Stimulated activated CD8-positive, alpha-beta memory T cell treated with anti-CD3 and anti-CD28 coated beads, Interleukin-15, amount 100 ng/mL, for 4 hours (primary cell): ENCODE results near the gene PLAC8L1.

Experiments
- DNase-seq, 2 donors: peaks; one replicate each; pipeline ENCODE4 v3.0.0-alpha.2; 2020; ENCODE audit warnings: low read depth in 2 of 2

Gene PLAC8L1

GRCh38 chr5:146079695-146080373 lies 25.5 kb downstream of the PLAC8L1 start:
- DNase-seq, result no peak

- no peak for DNase-seq
Measured at GRCh38 chr5:146078566-146078965, 26.8 kb downstream of the PLAC8L1 start.

GRCh38 chr5:146076455-146076854 lies 28.9 kb downstream of the PLAC8L1 start:
- DNase-seq, result no peak

GRCh38 chr5:146076028-146076427 lies 29.3 kb downstream of the PLAC8L1 start:
- DNase-seq, result no peak

GRCh38 chr5:146073239-146073900 lies 32.0 kb downstream of the PLAC8L1 start:
- DNase-seq, result no peak

GRCh38 chr5:146072595-146072994 lies 32.8 kb downstream of the PLAC8L1 start:
- DNase-seq, result no peak

- DNase-seq, result no peak
Measured at GRCh38 chr5:146071171-146071570, 34.2 kb downstream of the PLAC8L1 start.

- DNase-seq, result no peak
Measured at GRCh38 chr5:146070746-146071145, 34.6 kb downstream of the PLAC8L1 start.

GRCh38 chr5:146069780-146070099 lies 35.6 kb downstream of the PLAC8L1 start:
- DNase-seq, result no peak

GRCh38 chr5:146068977-146069779 lies 36.2 kb downstream of the PLAC8L1 start:
- no peak for DNase-seq

- DNase-seq, result no peak
Measured at GRCh38 chr5:146068206-146068605, 37.2 kb downstream of the PLAC8L1 start.

GRCh38 chr5:146066968-146067367 lies 38.4 kb downstream of the PLAC8L1 start:
- no peak for DNase-seq

- DNase-seq, result no peak
Measured at GRCh38 chr5:146060221-146060585, 45.2 kb downstream of the PLAC8L1 start.

- no peak for DNase-seq
Measured at GRCh38 chr5:146059460-146060220, 45.7 kb downstream of the PLAC8L1 start.

GRCh38 chr5:146055432-146055831 lies 49.9 kb downstream of the PLAC8L1 start:
- no peak for DNase-seq

GRCh38 chr5:146052780-146053179 lies 52.6 kb downstream of the PLAC8L1 start:
- DNase-seq, result no peak

- no peak for DNase-seq
Measured at GRCh38 chr5:146051678-146052077, 53.7 kb downstream of the PLAC8L1 start.

- DNase-seq, result no peak
Measured at GRCh38 chr5:146050086-146050485, 55.3 kb downstream of the PLAC8L1 start.

GRCh38 chr5:146049704-146050026 lies 55.7 kb downstream of the PLAC8L1 start:
- DNase-seq, result no peak

- no peak for DNase-seq
Measured at GRCh38 chr5:146048994-146049703, 56.2 kb downstream of the PLAC8L1 start.

- no peak for DNase-seq
Measured at GRCh38 chr5:146047396-146047795, 58.0 kb downstream of the PLAC8L1 start.

- DNase-seq, result no peak
Measured at GRCh38 chr5:146043722-146044121, 61.7 kb downstream of the PLAC8L1 start.
